Natural killer cell (primary cell): ENCODE results near the gene RASSF4. TPM values are rescaled to one million over a fixed set of nuclear protein-coding genes. Genes with fewer than 3 reads are reported as not detected.

ENCODE experiments used
- ATAC-seq, 3 donors: fragments of 150-1000 bp in 2 of 3; fragments of 200-7000 bp in 1 of 3; cut with Tn5 transposase; 1 replicate in 1 of 3; 2 replicates in 2 of 3; pipeline ENCODE4 v1.10.0; 2021; ENCODE audit warnings: mild to moderate bottlenecking in 2 of 3, moderate library complexity in 2 of 3
- DNase-seq, 2 donors: peaks; one replicate each; pipeline versions ENCODE4 v3.0.0 to v3.0.0-alpha.2; 2013 to 2021; ENCODE audit warnings: mixed read lengths in 1 of 2
- H3K27ac ChIP-seq: one replicate; pipeline ENCODE4 v1.5.1; 2013; ENCODE audit warnings: mild to moderate bottlenecking, low read length
- H3K27me3 ChIP-seq: one replicate; pipeline ENCODE4 v1.6.1; 2013; ENCODE audit warnings: low read length; ENCODE audit not compliant: control insufficient read depth, insufficient read depth
- H3K36me3 ChIP-seq: one replicate; pipeline ENCODE4 v1.6.1; 2013; ENCODE audit warnings: low read length; ENCODE audit not compliant: control insufficient read depth, insufficient read depth
- H3K4me1 ChIP-seq: one replicate; pipeline ENCODE4 v1.6.1; 2013; ENCODE audit warnings: low read length; ENCODE audit not compliant: control insufficient read depth, insufficient read depth
- H3K4me3 ChIP-seq: one replicate; pipeline ENCODE4 v1.5.1; 2013; ENCODE audit warnings: low read length
- H3K9me3 ChIP-seq: one replicate; pipeline ENCODE4 v1.6.1; 2013; ENCODE audit warnings: low read length; ENCODE audit not compliant: control insufficient read depth, insufficient read depth
- H3K27ac Mint-ChIP-seq, 2 donors: one replicate each; pipeline ENCODE4 v1.8.0; 2022; ENCODE audit warnings: mild to moderate bottlenecking in 2 of 2, mixed read lengths in 2 of 2, moderate library complexity in 1 of 2
- H3K27me3 Mint-ChIP-seq, 2 donors: one replicate each; pipeline ENCODE4 v1.8.0; 2022; ENCODE audit warnings: low read depth in 2 of 2, mixed read lengths in 2 of 2
- H3K36me3 Mint-ChIP-seq: one replicate; pipeline ENCODE4 v1.8.0; 2022; ENCODE audit warnings: mixed read lengths
- H3K4me1 Mint-ChIP-seq, 2 donors: one replicate each; pipeline ENCODE4 v1.8.0; 2022; ENCODE audit warnings: mixed read lengths in 2 of 2
- H3K4me3 Mint-ChIP-seq: one replicate; pipeline ENCODE4 v1.8.0; 2022; ENCODE audit warnings: mild to moderate bottlenecking, moderate library complexity, mixed read lengths
- H3K9me3 Mint-ChIP-seq, 2 donors: one replicate each; pipeline ENCODE4 v1.8.0; 2022; ENCODE audit warnings: mixed read lengths in 2 of 2
- WGBS: methylation state at CpG from one replicate; pipeline ENCODE4 v1.1.7; 2013; ENCODE audit warnings: missing lambda C conversion rate; ENCODE audit not compliant: insufficient coverage; 5-methylcytosine and 5-hydroxymethylcytosine counted together
- intact Hi-C: fragments of 100-400 bp; cut with micrococcal nuclease; formaldehyde crosslinking; loops from one replicate; pipeline ENCODE4 v1.14.2; 2022
- total RNA-seq, 4 donors: library from RNA; stranded (reverse); fragments of 120-200 nt in 1 of 4; gene quantifications; one replicate each; pipeline versions ENCODE4 v1.2.3 to v1.2.4, GENCODE V29; 2013 to 2022
- TF ChIP-seq, protein P1 (sequence below): fragments of 200-600 bp; IDR thresholded peaks from one replicate; pipeline ENCODE4 v1.8.0; 2022; ENCODE audit warnings: antibody characterized with exemption

RASSF4 gene
- total RNA-seq, 3 donors from 2014 or later (not counting 1 experiment from before 2014, with no cell fraction given) = 99.8 to 116 (median 104) TPM

GRCh38 chr10:44914891-44915290 lies 44.7 kb upstream of the RASSF4 start:
- Mint-ChIP-seq H3K27me3 (peaks cover 7 to 13% of the 10 kb centered on the region in 2 donors), H3K9me3 (no peaks in the 10 kb centered on the region), H3K4me1 (peaks cover 10 to 12% of the 10 kb centered on the region in 2 donors), H3K4me3 (no peak overlapping the region), H3K36me3 (no peaks in the 10 kb centered on the region), H3K27ac (no peak overlapping the region)
- intact Hi-C loops = no loop called here
- DNase-seq (no peak), ATAC-seq (no peak)
- no peaks in the 10 kb centered on the region for H3K9me3 ChIP-seq
- 80% methylated on average over 2 of the region's 2 CpGs for WGBS
- H3K4me1 ChIP-seq = peaks cover 14% of the 10 kb centered on the region
- no peaks in the 10 kb centered on the region for H3K36me3 ChIP-seq
- H3K27me3 ChIP-seq = no peaks in the 10 kb centered on the region
- H3K4me3 ChIP-seq = no peak overlapping the region
- H3K27ac ChIP-seq = no peak overlapping the region
- TF ChIP-seq, protein P1, sequence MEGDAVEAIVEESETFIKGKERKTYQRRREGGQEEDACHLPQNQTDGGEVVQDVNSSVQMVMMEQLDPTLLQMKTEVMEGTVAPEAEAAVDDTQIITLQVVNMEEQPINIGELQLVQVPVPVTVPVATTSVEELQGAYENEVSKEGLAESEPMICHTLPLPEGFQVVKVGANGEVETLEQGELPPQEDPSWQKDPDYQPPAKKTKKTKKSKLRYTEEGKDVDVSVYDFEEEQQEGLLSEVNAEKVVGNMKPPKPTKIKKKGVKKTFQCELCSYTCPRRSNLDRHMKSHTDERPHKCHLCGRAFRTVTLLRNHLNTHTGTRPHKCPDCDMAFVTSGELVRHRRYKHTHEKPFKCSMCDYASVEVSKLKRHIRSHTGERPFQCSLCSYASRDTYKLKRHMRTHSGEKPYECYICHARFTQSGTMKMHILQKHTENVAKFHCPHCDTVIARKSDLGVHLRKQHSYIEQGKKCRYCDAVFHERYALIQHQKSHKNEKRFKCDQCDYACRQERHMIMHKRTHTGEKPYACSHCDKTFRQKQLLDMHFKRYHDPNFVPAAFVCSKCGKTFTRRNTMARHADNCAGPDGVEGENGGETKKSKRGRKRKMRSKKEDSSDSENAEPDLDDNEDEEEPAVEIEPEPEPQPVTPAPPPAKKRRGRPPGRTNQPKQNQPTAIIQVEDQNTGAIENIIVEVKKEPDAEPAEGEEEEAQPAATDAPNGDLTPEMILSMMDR = no peak

- WGBS = 89% methylated on average over 2 of the region's 2 CpGs
- intact Hi-C loops = no loop called here
Measured at GRCh38 chr10:44916429-44916828, 43.2 kb upstream of the RASSF4 start.

GRCh38 chr10:44917848-44918247 lies 41.8 kb upstream of the RASSF4 start:
- Histone ChIP-seq H3K4me3 (no peak overlapping the region), H3K9me3 (no peaks in the 10 kb centered on the region), H3K36me3 (no peaks in the 10 kb centered on the region), H3K27me3 (no peaks in the 10 kb centered on the region), H3K27ac (no peak overlapping the region), H3K4me1 (peaks cover 14% of the 10 kb centered on the region)
- Mint-ChIP-seq H3K27ac (no peak overlapping the region), H3K4me3 (no peak overlapping the region), H3K27me3 (peaks cover 7 to 13% of the 10 kb centered on the region in 2 donors), H3K9me3 (no peaks in the 10 kb centered on the region), H3K36me3 (no peaks in the 10 kb centered on the region), H3K4me1 (peaks cover 10 to 11% of the 10 kb centered on the region in 2 donors)
- TF ChIP-seq, protein P1 = no peak
- intact Hi-C loops = no loop called here
- ATAC-seq = no peak
- no peak for DNase-seq
- 70% methylated on average over 3 of the region's 3 CpGs for WGBS

More at GRCh38 chr10:44916429-44916828, 43.2 kb upstream of the RASSF4 start:
- DNase-seq (no peak), ATAC-seq (no peak)
- no peaks in the 10 kb centered on the region for H3K9me3 Mint-ChIP-seq
- Histone ChIP-seq H3K4me1 (peaks cover 14% of the 10 kb centered on the region), H3K27ac (no peak overlapping the region), H3K4me3 (no peak overlapping the region), H3K27me3 (no peaks in the 10 kb centered on the region), H3K9me3 (no peaks in the 10 kb centered on the region), H3K36me3 (no peaks in the 10 kb centered on the region)
- no peak overlapping the region for H3K4me3 Mint-ChIP-seq
- H3K27ac Mint-ChIP-seq = no peak overlapping the region
- H3K36me3 Mint-ChIP-seq = no peaks in the 10 kb centered on the region
- H3K27me3 Mint-ChIP-seq = peaks cover 7 to 13% of the 10 kb centered on the region in 2 donors
- H3K4me1 Mint-ChIP-seq = peaks cover 10 to 12% of the 10 kb centered on the region in 2 donors
- TF ChIP-seq, protein P1 = no peak

- Histone ChIP-seq H3K9me3 (no peaks in the 10 kb centered on the region), H3K36me3 (no peaks in the 10 kb centered on the region), H3K27ac (no peak overlapping the region), H3K4me3 (no peak overlapping the region), H3K27me3 (no peaks in the 10 kb centered on the region), H3K4me1 (no peaks in the 10 kb centered on the region)
- intact Hi-C loops = no loop called here
- Mint-ChIP-seq H3K27ac (no peak overlapping the region), H3K27me3 (peaks cover 7 to 13% of the 10 kb centered on the region in 2 donors), H3K4me3 (no peak overlapping the region), H3K36me3 (no peaks in the 10 kb centered on the region), H3K4me1 (no peaks in the 10 kb centered on the region), H3K9me3 (no peaks in the 10 kb centered on the region)
- WGBS = 80% methylated on average over 3 of the region's 3 CpGs
- DNase-seq (no peak), ATAC-seq (no peak)
- TF ChIP-seq, protein P1 = no peak
Measured at GRCh38 chr10:44920252-44920651, 39.4 kb upstream of the RASSF4 start.
